Stimulated activated CD8-positive, alpha-beta memory T cell treated with anti-CD3 and anti-CD28 coated beads, Interleukin-7, amount 100 ng/mL, for 24 hours (primary cell): ENCODE results near the gene GGT6.

ENCODE experiments used
- DNase-seq: peaks from one replicate; pipeline ENCODE4 v3.0.0-alpha.2; 2020; ENCODE audit warnings: low read depth

GGT6 gene

GRCh38 chr17:4539025-4539424 is 21.4 kb downstream of the GGT6 start:
- DNase-seq: no peak

- DNase-seq: no peak
Observed at GRCh38 chr17:4538236-4539002, 22.0 kb downstream of the GGT6 start.

- DNase-seq: no peak
Observed at GRCh38 chr17:4537451-4538235, 22.7 kb downstream of the GGT6 start.

- DNase-seq: no peak
Observed at GRCh38 chr17:4536742-4537411, 23.5 kb downstream of the GGT6 start.

- DNase-seq: no peak
Observed at GRCh38 chr17:4536259-4536741, 24.1 kb downstream of the GGT6 start.

- DNase-seq: no peak
Observed at GRCh38 chr17:4535667-4536258, 24.6 kb downstream of the GGT6 start.

GRCh38 chr17:4534928-4535666 is 25.3 kb downstream of the GGT6 start:
- no peak for DNase-seq

GRCh38 chr17:4534515-4534914 is 25.9 kb downstream of the GGT6 start:
- no peak for DNase-seq

GRCh38 chr17:4533523-4534504 is 26.6 kb downstream of the GGT6 start:
- no peak for DNase-seq

GRCh38 chr17:4532860-4533522 is 27.4 kb downstream of the GGT6 start:
- DNase-seq: no peak

GRCh38 chr17:4531988-4532736 is 28.2 kb downstream of the GGT6 start:
- no peak for DNase-seq

GRCh38 chr17:4530799-4531730 is 29.3 kb downstream of the GGT6 start:
- DNase-seq: no peak

- no peak for DNase-seq
Observed at GRCh38 chr17:4529533-4530152, 30.7 kb downstream of the GGT6 start.

- DNase-seq: no peak
Observed at GRCh38 chr17:4527566-4528125, 32.7 kb downstream of the GGT6 start.

- DNase-seq: no peak
Observed at GRCh38 chr17:4527134-4527533, 33.2 kb downstream of the GGT6 start.

- DNase-seq: no peak
Observed at GRCh38 chr17:4525691-4526397, 34.5 kb downstream of the GGT6 start.

- DNase-seq: no peak
Observed at GRCh38 chr17:4523946-4524345, 36.4 kb downstream of the GGT6 start.
